Endothelial cell of umbilical vein (primary cell): ENCODE measurements around the gene SORCS2. TPM values are rescaled to one million over a fixed set of nuclear protein-coding genes. Genes with fewer than 3 reads are reported as not detected.

Experiments
- BruUV-seq: library from RNA; stranded (reverse); fragments of 400-500 nt; replicated peaks from 2 replicates; lab custom pipeline; 2021; lab: Mats Ljungman, UMichigan
- CTCF ChIA-PET: fragments of 300-600, 350-600 bp; sonication (Branson Sonifier 250); formaldehyde crosslinking; loops from one replicate; lab custom pipeline; 2021; ENCODE audit warnings: antibody characterized with exemption, inconsistent platforms; lab: Charles Lee
- POLR2A ChIA-PET: fragments of 300-600, 350-600 bp; sonication (Branson Sonifier 250); formaldehyde crosslinking; loops from one replicate; lab custom pipeline; 2021; ENCODE audit warnings: antibody characterized with exemption, inconsistent platforms; lab: Charles Lee
- DNase-seq: peaks from one replicate; pipeline ENCODE4 v3.0.0-alpha.2; 2011; ENCODE audit warnings: low read depth, low spot score
- FAIRE-seq: peaks from 2 replicates; lab custom pipeline; 2011; peaks lifted over from hg19 to GRCh38; lab: Jason Lieb, UNC
- H2AFZ ChIP-seq: 2 replicates; pipeline ENCODE4 v1.6.0; 2012; ENCODE audit warnings: low read depth, low read length, control low read depth, inconsistent platforms
- H3K27ac ChIP-seq: 2 replicates; pipeline ENCODE4 v1.5.1; 2011; ENCODE audit warnings: low read depth, mild to moderate bottlenecking, control low read depth, low read length, moderate library complexity; ENCODE audit not compliant: insufficient read depth
- H3K27me3 ChIP-seq, 2 experiments: 2 replicates each; pipeline versions ENCODE4 v1.6.0 to v1.6.1; 2011; ENCODE audit warnings: low read length in 2 of 2, mixed read lengths in 1 of 2; ENCODE audit not compliant: control insufficient read depth in 2 of 2, insufficient read depth in 2 of 2
- H3K36me3 ChIP-seq, 2 experiments: 2 replicates in 1 of 2; 3 replicates in 1 of 2; pipeline ENCODE4 v1.5.1; 2011; ENCODE audit warnings: low read length in 2 of 2, mild to moderate bottlenecking in 1 of 2, moderate library complexity in 1 of 2; ENCODE audit not compliant: control insufficient read depth in 2 of 2, insufficient read depth in 2 of 2; ENCODE audit errors: extremely low read depth in 1 of 2
- H3K4me1 ChIP-seq: 3 replicates; pipeline ENCODE4 v1.5.1; 2011; ENCODE audit warnings: mild to moderate bottlenecking, low read length; ENCODE audit not compliant: control insufficient read depth, insufficient read depth; ENCODE audit errors: extremely low read depth
- H3K4me2 ChIP-seq: 2 replicates; pipeline ENCODE4 v1.6.1; 2011; ENCODE audit warnings: low read length, control low read depth, mixed read lengths; ENCODE audit not compliant: insufficient read depth
- H3K4me3 ChIP-seq, 3 experiments: fragments of 200-600 bp in 1 of 3; sonication (generic), shearing (Covaris generic) in 1 of 3; replicated peaks in 1 of 3; 2 replicates each; pipeline ENCODE4 v1.5.1; 2011 to 2016; ENCODE audit warnings: control low read depth in 3 of 3, low read length in 3 of 3, mild to moderate bottlenecking in 2 of 3, inconsistent platforms in 1 of 3, low read depth in 1 of 3, moderate library complexity in 1 of 3; ENCODE audit not compliant: insufficient read depth in 1 of 3
- H3K79me2 ChIP-seq: 2 replicates; pipeline ENCODE4 v1.6.0; 2012; ENCODE audit warnings: low read length, inconsistent platforms; ENCODE audit not compliant: control insufficient read depth, insufficient read depth
- H3K9ac ChIP-seq: replicated peaks from 2 replicates; pipeline ENCODE3; 2011; ENCODE audit warnings: low read length, control low read depth; ENCODE audit not compliant: insufficient read depth; ENCODE audit errors: extremely low read depth
- H3K9me1 ChIP-seq: replicated peaks from 3 replicates; pipeline ENCODE4 v1.6.0; 2011; ENCODE audit warnings: mild to moderate bottlenecking, low read length; ENCODE audit not compliant: control insufficient read depth, insufficient read depth; ENCODE audit errors: extremely low read depth
- H3K9me3 ChIP-seq: replicated peaks from 2 replicates; pipeline ENCODE4 v1.5.1; 2012; ENCODE audit warnings: low read length, inconsistent platforms; ENCODE audit not compliant: control insufficient read depth, insufficient read depth
- H4K20me1 ChIP-seq: replicated peaks from 2 replicates; pipeline ENCODE3; 2011; ENCODE audit warnings: mild to moderate bottlenecking, low read length; ENCODE audit not compliant: control insufficient read depth, insufficient read depth; ENCODE audit errors: extremely low read depth
- EZH2 ChIP-seq: IDR thresholded peaks from 2 replicates; pipeline ENCODE4 v1.6.1; 2012; ENCODE audit warnings: borderline replicate concordance, low read depth, mild to moderate bottlenecking, moderate library complexity, low read length, inconsistent platforms; ENCODE audit not compliant: severe bottlenecking
- FOS ChIP-seq: IDR thresholded peaks from 2 replicates; pipeline ENCODE4 v1.6.1; 2011; ENCODE audit warnings: mild to moderate bottlenecking, low read length, moderate library complexity, borderline replicate concordance; ENCODE audit not compliant: insufficient read depth
- GATA2 ChIP-seq: IDR thresholded peaks from 2 replicates; pipeline ENCODE4 v1.7.0; 2011; ENCODE audit warnings: low read depth, mild to moderate bottlenecking, moderate library complexity, mixed read lengths, low read length; ENCODE audit not compliant: insufficient read length, insufficient read depth
- JUN ChIP-seq: IDR thresholded peaks from 2 replicates; pipeline ENCODE4 v1.6.1; 2011; ENCODE audit warnings: borderline replicate concordance, low read depth; ENCODE audit not compliant: insufficient read length, insufficient read depth
- MYC ChIP-seq: IDR thresholded peaks from one replicate; pipeline ENCODE4 v1.6.1; 2011; ENCODE audit warnings: mild to moderate bottlenecking, low read depth, low read length
- POLR2A ChIP-seq: IDR thresholded peaks from 2 replicates; pipeline ENCODE4 v1.6.1; 2012; ENCODE audit warnings: low read depth, mild to moderate bottlenecking, control low read depth, low read length
- POLR2AphosphoS5 ChIP-seq: IDR thresholded peaks from 2 replicates; pipeline ENCODE4 v1.6.1; 2012; ENCODE audit warnings: low read depth, mild to moderate bottlenecking, control low read depth, low read length, moderate library complexity; ENCODE audit not compliant: insufficient read depth
- dilution Hi-C: fragments of 300-500 bp; cut with MboI; formaldehyde crosslinking; loops from one replicate; pipeline ENCODE4 v1.15.0; 2019; ENCODE audit warnings: low sequenced_read_pairs; ENCODE audit not compliant: extremely low pct_ligation_motif_present
- intact Hi-C: fragments of 100-400 bp; cut with micrococcal nuclease; formaldehyde crosslinking; loops from one replicate; pipeline ENCODE4 v1.10.0; 2022
- polyA plus RNA-seq, 4 experiments: library from polyadenylated mRNA; depleted of rRNA in 3 of 4; stranded (reverse) in 3 of 4; unstranded in 1 of 4; fragments of >200 nt; gene quantifications; 2 replicates each; pipeline versions ENCODE4 v1.2.1 to v1.2.3, GENCODE V29; 2011 to 2012; ENCODE audit warnings: missing spikeins in 1 of 4
- total RNA-seq: library from RNA; stranded (reverse); gene quantifications from 2 replicates; pipeline ENCODE4 v1.2.3, GENCODE V29; 2021
- TF ChIP-seq, protein P1 (sequence below): IDR thresholded peaks from 2 replicates; pipeline ENCODE4 v1.6.1; 2011; ENCODE audit not compliant: insufficient read depth, insufficient read length
- TF ChIP-seq, protein P2 (sequence below), 2 donors: IDR thresholded peaks; 1 replicate in 1 of 2; 2 replicates in 1 of 2; pipeline ENCODE4 v1.5.1; 2011; ENCODE audit warnings: low read length in 2 of 2, mild to moderate bottlenecking in 2 of 2, moderate library complexity in 2 of 2, control low read depth in 1 of 2, inconsistent platforms in 1 of 2, low read depth in 1 of 2; ENCODE audit not compliant: insufficient read depth in 1 of 2; ENCODE audit errors: extremely low read depth in 1 of 2

The SORCS2 gene
- total and polyA plus RNA-seq, 2 donors (not counting 3 experiments of a cell fraction or from before 2014, with no cell fraction given) = not detected

DNA sequence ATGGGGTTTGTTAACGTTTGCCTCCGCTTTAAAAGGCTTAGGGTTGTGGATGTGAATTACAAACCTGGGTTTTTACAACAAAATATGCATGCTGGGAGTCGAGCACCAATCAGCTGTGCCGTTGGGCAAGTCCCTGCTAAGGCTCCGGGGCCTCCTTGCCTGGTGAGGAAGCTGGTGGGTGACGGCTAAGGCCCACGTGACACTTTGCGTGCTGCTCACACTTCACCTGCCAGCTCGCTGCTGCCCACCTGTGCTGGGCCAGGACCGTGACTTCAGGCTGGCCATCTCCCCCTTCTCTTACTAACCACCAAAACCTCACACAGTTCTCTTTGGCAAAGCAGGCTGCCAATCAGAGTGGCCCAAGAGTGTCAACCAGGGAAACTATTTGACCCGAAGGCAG lies 569.0 kb downstream of the SORCS2 start:
- H3K4me2 ChIP-seq = no peak overlapping the region
- no peaks in the 10 kb centered on the region for H4K20me1 ChIP-seq
- intact Hi-C loops (loop anchor here (1.0 to 2.0 kb wide), 2 partner anchors 41 to 225 kb away; no protein-coding TSS in a partner anchor), dilution Hi-C loops (no loop called here)
- H3K79me2 ChIP-seq = peaks cover 2% of the 10 kb centered on the region
- no peak overlapping the region for H3K9ac ChIP-seq
- H3K4me3 ChIP-seq = no peak overlapping the region
- BruUV-seq = no TSS peak
- no peak for DNase-seq
- H3K4me1 ChIP-seq = peaks cover 9% of the 10 kb centered on the region
- H3K9me1 ChIP-seq = no peaks in the 10 kb centered on the region
- H3K9me3 ChIP-seq = no peaks in the 10 kb centered on the region
- CTCF ChIA-PET = interaction anchor here (0.6 to 2.8 kb wide), 15 partner anchors 9 to 245 kb away, joined by 3 to 24 read pairs (median 4); no protein-coding TSS in a partner anchor
- peaks cover 11 to 49% of the 10 kb centered on the region in 2 experiments for H3K36me3 ChIP-seq
- H2AFZ ChIP-seq = no peak overlapping the region
- POLR2A ChIA-PET = no interaction called here
- no peaks in the 10 kb centered on the region for H3K27me3 ChIP-seq
- no peak for FAIRE-seq
- H3K27ac ChIP-seq = no peak overlapping the region
- no peak for TF ChIP-seq MYC
- no peak for TF ChIP-seq POLR2AphosphoS5
- no peak for TF ChIP-seq JUN
- no peak for TF ChIP-seq GATA2
- no peak for TF ChIP-seq POLR2A
- TF ChIP-seq EZH2 = no peak
- TF ChIP-seq, protein P1, sequence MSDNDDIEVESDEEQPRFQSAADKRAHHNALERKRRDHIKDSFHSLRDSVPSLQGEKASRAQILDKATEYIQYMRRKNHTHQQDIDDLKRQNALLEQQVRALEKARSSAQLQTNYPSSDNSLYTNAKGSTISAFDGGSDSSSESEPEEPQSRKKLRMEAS = no peak
- TF ChIP-seq, protein P2, sequence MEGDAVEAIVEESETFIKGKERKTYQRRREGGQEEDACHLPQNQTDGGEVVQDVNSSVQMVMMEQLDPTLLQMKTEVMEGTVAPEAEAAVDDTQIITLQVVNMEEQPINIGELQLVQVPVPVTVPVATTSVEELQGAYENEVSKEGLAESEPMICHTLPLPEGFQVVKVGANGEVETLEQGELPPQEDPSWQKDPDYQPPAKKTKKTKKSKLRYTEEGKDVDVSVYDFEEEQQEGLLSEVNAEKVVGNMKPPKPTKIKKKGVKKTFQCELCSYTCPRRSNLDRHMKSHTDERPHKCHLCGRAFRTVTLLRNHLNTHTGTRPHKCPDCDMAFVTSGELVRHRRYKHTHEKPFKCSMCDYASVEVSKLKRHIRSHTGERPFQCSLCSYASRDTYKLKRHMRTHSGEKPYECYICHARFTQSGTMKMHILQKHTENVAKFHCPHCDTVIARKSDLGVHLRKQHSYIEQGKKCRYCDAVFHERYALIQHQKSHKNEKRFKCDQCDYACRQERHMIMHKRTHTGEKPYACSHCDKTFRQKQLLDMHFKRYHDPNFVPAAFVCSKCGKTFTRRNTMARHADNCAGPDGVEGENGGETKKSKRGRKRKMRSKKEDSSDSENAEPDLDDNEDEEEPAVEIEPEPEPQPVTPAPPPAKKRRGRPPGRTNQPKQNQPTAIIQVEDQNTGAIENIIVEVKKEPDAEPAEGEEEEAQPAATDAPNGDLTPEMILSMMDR (IDR thresholded peaks at IDR 0.05; ENCODE audit: extremely low read depth in 1 of 2, insufficient read depth in 1 of 2, low read depth in 1 of 2, low read length in 2 of 2) = no peak
- TF ChIP-seq FOS = no peak
